Stimulated activated CD4-positive, alpha-beta T cell treated with anti-CD3 and anti-CD28 coated beads, Interleukin-4, amount 100 ng/mL, for 4 hours (primary cell): Measurements from ENCODE around the gene NAA10.
A peak's percentile ranks its signal among the peaks of the same experiment; 100 is the strongest.

ENCODE experiments used
- DNase-seq, 2 experiments: peaks; one replicate each; pipeline ENCODE4 v3.0.0-alpha.2; 2020

The NAA10 gene

GRCh38 chrX:153966841-153967535, 32.2 kb upstream of the NAA10 start:
- DNase-seq: peak in 1 of 2 experiments; percentile 77

GRCh38 chrX:153966283-153966688, 31.4 kb upstream of the NAA10 start:
- no peak for DNase-seq

GRCh38 chrX:153965406-153965805, 30.6 kb upstream of the NAA10 start:
- no peak for DNase-seq

- DNase-seq: no peak
Measured at GRCh38 chrX:153964105-153964504, 29.3 kb upstream of the NAA10 start.

GRCh38 chrX:153963546-153963945, 28.7 kb upstream of the NAA10 start:
- no peak for DNase-seq

- no peak for DNase-seq
Measured at GRCh38 chrX:153961292-153961691, 26.5 kb upstream of the NAA10 start.

- no peak for DNase-seq
Measured at GRCh38 chrX:153960786-153961185, 25.9 kb upstream of the NAA10 start.

GRCh38 chrX:153960077-153960476, 25.2 kb upstream of the NAA10 start:
- DNase-seq: no peak

- no peak for DNase-seq
Measured at GRCh38 chrX:153959649-153960048, 24.8 kb upstream of the NAA10 start.

- no peak for DNase-seq
Measured at GRCh38 chrX:153958605-153959004, 23.8 kb upstream of the NAA10 start.

GRCh38 chrX:153957224-153957623, 22.4 kb upstream of the NAA10 start:
- DNase-seq: no peak

- no peak for DNase-seq
Measured at GRCh38 chrX:153956044-153956907, 21.4 kb upstream of the NAA10 start.

- DNase-seq: no peak
Measured at GRCh38 chrX:153955228-153955732, 20.4 kb upstream of the NAA10 start.

- DNase-seq: no peak
Measured at GRCh38 chrX:153954558-153955227, 19.9 kb upstream of the NAA10 start.

GRCh38 chrX:153953892-153954557, 19.2 kb upstream of the NAA10 start:
- no peak for DNase-seq

- peak; percentile 66 to 69 for DNase-seq
Measured at GRCh38 chrX:153953342-153953830, 18.5 kb upstream of the NAA10 start.

- DNase-seq: no peak
Measured at GRCh38 chrX:153952373-153953026, 17.7 kb upstream of the NAA10 start.

GRCh38 chrX:153951683-153952372, 17.0 kb upstream of the NAA10 start:
- DNase-seq: no peak

GRCh38 chrX:153950127-153950526, 15.3 kb upstream of the NAA10 start:
- DNase-seq: no peak

GRCh38 chrX:153948847-153949805, 14.3 kb upstream of the NAA10 start:
- DNase-seq: no peak
